ENCODE results near the gene SNX2.

Gene SNX2

DNA sequence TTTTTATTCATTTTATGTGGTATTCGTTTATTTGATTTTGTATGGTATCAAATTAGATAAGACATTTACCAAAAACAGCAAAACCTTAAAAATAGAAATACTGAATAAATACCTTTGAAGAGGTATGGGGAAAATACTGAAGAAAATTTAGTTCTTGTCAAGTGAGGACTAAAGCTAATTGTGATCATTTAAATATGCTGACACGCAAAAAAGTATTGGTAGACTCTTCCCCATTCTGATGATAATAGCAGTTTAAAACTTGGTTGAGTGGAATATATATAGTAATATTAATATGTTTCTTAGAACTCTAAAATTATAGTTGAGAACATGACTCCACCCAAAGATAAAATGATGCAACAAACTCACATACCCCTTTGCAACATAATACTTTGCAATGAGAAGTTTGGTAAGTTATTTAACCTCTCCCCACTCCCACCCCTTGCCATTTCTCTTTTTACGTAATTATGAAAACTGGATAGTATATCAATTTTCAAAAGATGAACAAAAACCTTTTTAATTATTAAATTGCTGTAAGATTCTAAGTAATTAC, 40.4 kb downstream of the SNX2 start:
- no peak overlapping the region for H3K27ac ChIP-seq
- TF ChIP-seq ZFX (IDR thresholded peaks at IDR 0.05; ENCODE audit: borderline replicate concordance): no peak
- TF ChIP-seq, protein P1, sequence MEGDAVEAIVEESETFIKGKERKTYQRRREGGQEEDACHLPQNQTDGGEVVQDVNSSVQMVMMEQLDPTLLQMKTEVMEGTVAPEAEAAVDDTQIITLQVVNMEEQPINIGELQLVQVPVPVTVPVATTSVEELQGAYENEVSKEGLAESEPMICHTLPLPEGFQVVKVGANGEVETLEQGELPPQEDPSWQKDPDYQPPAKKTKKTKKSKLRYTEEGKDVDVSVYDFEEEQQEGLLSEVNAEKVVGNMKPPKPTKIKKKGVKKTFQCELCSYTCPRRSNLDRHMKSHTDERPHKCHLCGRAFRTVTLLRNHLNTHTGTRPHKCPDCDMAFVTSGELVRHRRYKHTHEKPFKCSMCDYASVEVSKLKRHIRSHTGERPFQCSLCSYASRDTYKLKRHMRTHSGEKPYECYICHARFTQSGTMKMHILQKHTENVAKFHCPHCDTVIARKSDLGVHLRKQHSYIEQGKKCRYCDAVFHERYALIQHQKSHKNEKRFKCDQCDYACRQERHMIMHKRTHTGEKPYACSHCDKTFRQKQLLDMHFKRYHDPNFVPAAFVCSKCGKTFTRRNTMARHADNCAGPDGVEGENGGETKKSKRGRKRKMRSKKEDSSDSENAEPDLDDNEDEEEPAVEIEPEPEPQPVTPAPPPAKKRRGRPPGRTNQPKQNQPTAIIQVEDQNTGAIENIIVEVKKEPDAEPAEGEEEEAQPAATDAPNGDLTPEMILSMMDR (IDR thresholded peaks at IDR 0.05): no peak

DNA sequence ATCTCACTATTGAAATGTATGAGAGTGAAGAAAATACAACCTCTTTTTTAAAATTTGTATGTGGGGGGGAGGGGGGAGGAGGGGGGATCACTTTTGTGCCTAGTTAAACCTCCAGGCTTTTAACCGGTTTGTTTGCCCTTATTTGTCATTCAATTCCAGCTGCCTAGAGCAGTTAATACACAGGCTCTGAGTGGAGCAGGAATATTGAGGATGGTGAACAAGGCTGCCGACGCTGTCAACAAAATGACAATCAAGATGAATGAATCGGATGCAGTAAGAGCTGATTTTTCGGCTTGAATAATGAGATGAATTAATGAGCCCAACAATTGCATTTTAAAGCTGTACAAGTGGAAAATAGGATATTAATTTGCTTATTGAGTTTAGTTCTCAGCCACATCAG, 41.9 kb downstream of the SNX2 start:
- TF ChIP-seq, protein P1 (IDR thresholded peaks at IDR 0.05): no peak
- TF ChIP-seq ZFX (IDR thresholded peaks at IDR 0.05; ENCODE audit: borderline replicate concordance): no peak
- no peak overlapping the region for H3K27ac ChIP-seq

DNA sequence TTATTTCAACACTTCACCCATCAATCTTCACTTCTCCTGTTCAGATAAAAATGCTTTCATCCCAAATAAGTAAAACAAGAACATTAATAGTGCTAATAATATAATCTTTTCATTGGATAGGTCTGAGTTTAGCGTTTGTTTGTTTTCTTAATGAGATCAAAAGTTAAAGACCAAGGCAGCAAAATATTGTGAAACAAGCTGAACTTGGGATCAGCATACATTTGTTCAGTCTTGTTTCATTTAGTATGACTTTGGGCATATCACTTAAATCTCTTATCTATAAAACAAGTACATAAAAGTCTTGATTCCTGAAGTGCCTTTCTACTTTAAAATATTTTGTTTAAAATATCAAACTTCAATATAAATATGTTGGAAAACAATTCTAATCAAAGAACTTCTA, 57.1 kb downstream of the SNX2 start:
- H3K27ac ChIP-seq: no peak overlapping the region
- TF ChIP-seq ZFX (IDR thresholded peaks at IDR 0.05; ENCODE audit: borderline replicate concordance): no peak
- TF ChIP-seq, protein P1 (IDR thresholded peaks at IDR 0.05): no peak

GRCh38 chr5:122835681-122836080, 60.8 kb downstream of the SNX2 start:
- TF ChIP-seq, protein P1 (IDR thresholded peaks at IDR 0.05): no peak
- no peak for TF ChIP-seq ZFX (IDR thresholded peaks at IDR 0.05; ENCODE audit: borderline replicate concordance)

DNA sequence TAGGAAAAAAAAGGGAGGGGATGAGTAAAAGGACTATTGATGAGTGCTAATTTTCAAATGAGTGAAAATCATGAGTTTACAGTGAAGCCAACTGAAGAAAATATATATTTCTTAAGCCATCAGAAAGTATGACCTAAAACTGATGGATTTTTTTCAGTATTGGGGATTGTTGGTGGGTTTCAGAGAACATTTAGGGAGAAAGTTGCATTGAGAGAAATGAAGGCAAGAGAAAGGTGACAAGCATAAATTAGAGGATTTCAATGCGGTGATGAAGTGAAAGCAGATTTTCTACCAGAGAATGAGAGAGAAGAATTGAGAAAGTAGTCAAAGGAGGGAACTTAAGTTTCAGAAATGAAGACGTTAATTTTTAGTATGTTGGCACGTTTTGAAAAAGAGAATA, 62.1 kb downstream of the SNX2 start:
- TF ChIP-seq ZFX (IDR thresholded peaks at IDR 0.05; ENCODE audit: borderline replicate concordance): no peak
- TF ChIP-seq, protein P1 (IDR thresholded peaks at IDR 0.05): no peak
- H3K27ac ChIP-seq: no peak overlapping the region

More at GRCh38 chr5:122835681-122836080, 60.8 kb downstream of the SNX2 start:
- no peak overlapping the region for H3K27ac ChIP-seq

GRCh38 chr5:122839731-122840130, 64.9 kb downstream of the SNX2 start:
- TF ChIP-seq, protein P1 (IDR thresholded peaks at IDR 0.05): no peak
- no peak for TF ChIP-seq ZFX (IDR thresholded peaks at IDR 0.05; ENCODE audit: borderline replicate concordance)
- no peak overlapping the region for H3K27ac ChIP-seq

- TF ChIP-seq ZFX (IDR thresholded peaks at IDR 0.05; ENCODE audit: borderline replicate concordance): no peak
- TF ChIP-seq, protein P1 (IDR thresholded peaks at IDR 0.05): no peak
- no peak overlapping the region for H3K27ac ChIP-seq
These were observed 67.2 kb downstream of the SNX2 start for GRCh38 chr5:122842016-122842580.
